Mesenchymal stem cell (in vitro differentiated cells and primary cell): ENCODE measurements around the gene NAXD.

Source experiments
- DNase-seq: peaks from one replicate; pipeline ENCODE4 v3.0.0-alpha.2; 2013
- H2AFZ ChIP-seq: one replicate; pipeline ENCODE4 v1.6.1; 2013; ENCODE audit warnings: low read depth, mild to moderate bottlenecking, control low read depth, inconsistent platforms, low read length, moderate library complexity
- H2AK5ac ChIP-seq: 2 replicates; pipeline ENCODE4 v1.6.1; 2013; ENCODE audit warnings: low read length, moderate library complexity, mild to moderate bottlenecking, inconsistent platforms; ENCODE audit not compliant: severe bottlenecking
- H2BK120ac ChIP-seq: one replicate; pipeline ENCODE4 v1.6.1; 2013; ENCODE audit warnings: low read depth, mild to moderate bottlenecking, inconsistent platforms, low read length, moderate library complexity
- H2BK12ac ChIP-seq, 2 experiments: one replicate each; pipeline ENCODE4 v1.6.1; 2013; ENCODE audit warnings: inconsistent platforms in 2 of 2, low read length in 2 of 2, mild to moderate bottlenecking in 2 of 2, moderate library complexity in 2 of 2, control low read depth in 1 of 2
- H2BK15ac ChIP-seq: one replicate; pipeline ENCODE4 v1.6.1; 2013; ENCODE audit warnings: mild to moderate bottlenecking, low read depth, inconsistent platforms; ENCODE audit not compliant: poor library complexity, severe bottlenecking
- H2BK5ac ChIP-seq: 2 replicates; pipeline ENCODE4 v1.6.1; 2013; ENCODE audit warnings: low read depth, mild to moderate bottlenecking, low read length, control low read depth, inconsistent platforms; ENCODE audit not compliant: poor library complexity, severe bottlenecking
- H3K14ac ChIP-seq, 2 experiments: one replicate each; pipeline ENCODE4 v1.6.1; 2013; ENCODE audit warnings: inconsistent platforms in 2 of 2, low read length in 2 of 2, control low read depth in 1 of 2, mild to moderate bottlenecking in 1 of 2, moderate library complexity in 1 of 2
- H3K18ac ChIP-seq, 2 experiments: one replicate each; pipeline ENCODE4 v1.6.1; 2013; ENCODE audit warnings: inconsistent platforms in 2 of 2, low read length in 2 of 2, control low read depth in 1 of 2, low read depth in 1 of 2, mild to moderate bottlenecking in 1 of 2
- H3K23ac ChIP-seq, 2 experiments: one replicate each; pipeline ENCODE4 v1.6.1; 2013; ENCODE audit warnings: inconsistent platforms in 2 of 2, low read length in 2 of 2, mild to moderate bottlenecking in 2 of 2, moderate library complexity in 2 of 2, control low read depth in 1 of 2
- H3K27ac ChIP-seq: 2 replicates; pipeline ENCODE4 v1.5.1; 2013; ENCODE audit warnings: mild to moderate bottlenecking, moderate library complexity, low read length, control low read depth, inconsistent platforms; ENCODE audit not compliant: poor library complexity, severe bottlenecking
- H3K27me3 ChIP-seq, 2 experiments: 2 replicates each; pipeline versions ENCODE4 v1.6.1 to v1.7.0; 2013; ENCODE audit warnings: low read length in 2 of 2, mild to moderate bottlenecking in 2 of 2, moderate library complexity in 2 of 2, control low read depth in 1 of 2, inconsistent platforms in 1 of 2; ENCODE audit not compliant: control insufficient read depth in 1 of 2, insufficient read depth in 1 of 2
- H3K36me3 ChIP-seq, 2 experiments: 2 replicates each; pipeline versions ENCODE4 v1.6.1 to v1.7.0; 2013; ENCODE audit warnings: low read length in 2 of 2, control low read depth in 1 of 2, inconsistent platforms in 1 of 2, low read depth in 1 of 2, mild to moderate bottlenecking in 1 of 2; ENCODE audit not compliant: insufficient read depth in 2 of 2, control insufficient read depth in 1 of 2
- H3K4ac ChIP-seq, 2 experiments: one replicate each; pipeline ENCODE4 v1.6.1; 2013; ENCODE audit warnings: inconsistent platforms in 2 of 2, low read length in 2 of 2, mild to moderate bottlenecking in 2 of 2, moderate library complexity in 2 of 2, control low read depth in 1 of 2, low read depth in 1 of 2
- H3K4me1 ChIP-seq: 2 replicates; pipeline ENCODE4 v1.6.1; 2013; ENCODE audit warnings: low read depth, low read length, control low read depth; ENCODE audit not compliant: control insufficient read depth, insufficient read depth
- H3K4me2 ChIP-seq: 2 replicates; pipeline ENCODE4 v1.6.1; 2013; ENCODE audit warnings: low read length, mild to moderate bottlenecking, inconsistent platforms; ENCODE audit not compliant: poor library complexity, severe bottlenecking
- H3K4me3 ChIP-seq, 2 experiments: 2 replicates each; pipeline versions ENCODE4 v1.5.1 to v1.7.0; 2013; ENCODE audit warnings: low read length in 2 of 2, mild to moderate bottlenecking in 2 of 2, control low read depth in 1 of 2, low read depth in 1 of 2; ENCODE audit not compliant: insufficient read depth in 1 of 2
- H3K79me1 ChIP-seq: replicated peaks from 2 replicates; pipeline ENCODE4 v1.6.1; 2013; ENCODE audit warnings: mild to moderate bottlenecking, control low read depth, low read length, inconsistent platforms; ENCODE audit not compliant: poor library complexity, severe bottlenecking
- H3K9ac ChIP-seq: 2 replicates; pipeline ENCODE4 v1.7.0; 2013; ENCODE audit warnings: mild to moderate bottlenecking, low read length, moderate library complexity
- H3K9me3 ChIP-seq: 2 replicates; pipeline ENCODE4 v1.7.0; 2013; ENCODE audit warnings: mild to moderate bottlenecking, low read length; ENCODE audit not compliant: control insufficient read depth
- H4K8ac ChIP-seq: one replicate; pipeline ENCODE4 v1.6.1; 2013; ENCODE audit warnings: inconsistent platforms, mild to moderate bottlenecking, low read length, moderate library complexity
- H4K91ac ChIP-seq: one replicate; pipeline ENCODE4 v1.6.1; 2013; ENCODE audit warnings: mild to moderate bottlenecking, low read length, inconsistent platforms
- WGBS: methylation state at CpG from one replicate; pipeline ENCODE4 v1.1.7; 2013; ENCODE audit warnings: mixed read lengths; 5-methylcytosine and 5-hydroxymethylcytosine counted together

The NAXD gene

DNA sequence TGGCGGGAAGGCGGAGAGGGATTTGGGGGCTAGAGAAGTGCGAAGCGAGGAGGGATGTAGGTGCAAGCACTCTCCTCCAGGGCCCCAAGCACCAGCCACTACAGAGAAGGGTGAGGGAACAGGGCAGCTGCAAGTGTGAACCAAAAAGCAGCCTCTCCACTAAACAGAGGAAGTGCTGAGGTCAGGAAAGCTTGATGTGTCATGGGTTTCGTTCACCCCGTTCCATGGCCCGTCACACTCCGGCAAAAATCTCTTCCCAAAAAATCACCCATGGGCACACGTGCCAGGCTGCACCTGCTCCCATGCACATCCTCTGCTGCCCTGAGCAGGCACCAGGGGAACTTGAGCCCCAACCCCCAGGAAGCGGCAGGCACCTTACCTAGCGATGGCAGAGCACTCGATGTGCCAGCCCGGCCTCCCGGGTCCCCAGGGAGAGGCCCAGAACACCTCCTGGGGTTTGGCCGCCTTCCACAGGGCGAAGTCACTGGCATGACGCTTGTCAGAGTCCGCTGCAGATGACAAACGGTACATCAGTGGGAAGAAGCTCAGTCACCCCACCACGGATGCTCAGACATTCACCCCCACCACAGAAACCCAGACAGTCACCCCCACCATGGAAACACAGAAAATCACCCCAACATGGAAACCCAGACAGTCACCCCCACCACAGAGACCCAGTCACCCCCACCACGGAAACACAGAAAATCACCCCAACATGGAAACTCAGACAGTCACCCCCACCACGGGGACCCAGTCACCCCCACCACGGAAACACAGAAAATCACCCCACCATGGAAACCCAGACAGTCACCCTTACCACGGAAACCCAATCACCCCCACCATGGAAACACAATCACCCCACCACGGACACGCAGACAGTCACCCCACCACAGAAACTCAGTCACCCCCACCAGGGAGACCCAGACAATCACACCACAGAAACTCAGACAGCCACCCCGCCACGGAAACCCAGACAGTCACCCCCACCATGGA is 61.5 kb downstream of the NAXD start:
- WGBS: 97% methylated on average over 25 of the region's 28 CpGs
- H3K27ac ChIP-seq: no peak overlapping the region
- no peak overlapping the region for H3K18ac ChIP-seq
- H4K91ac ChIP-seq: no peak overlapping the region
- DNase-seq: no peak
- H3K23ac ChIP-seq: no peak overlapping the region
- H3K4me1 ChIP-seq: peaks cover 13% of the 10 kb centered on the region
- H3K4ac ChIP-seq: no peak overlapping the region
- H2BK5ac ChIP-seq: no peak overlapping the region
- no peak overlapping the region for H2AK5ac ChIP-seq
- no peaks in the 10 kb centered on the region for H3K9me3 ChIP-seq
- H2AFZ ChIP-seq: no peak overlapping the region
- H3K4me3 ChIP-seq: no peak overlapping the region
- H3K4me2 ChIP-seq: no peak overlapping the region
- no peak overlapping the region for H3K14ac ChIP-seq
- no peak overlapping the region for H2BK120ac ChIP-seq
- no peak overlapping the region for H2BK15ac ChIP-seq
- no peaks in the 10 kb centered on the region for H3K27me3 ChIP-seq
- H4K8ac ChIP-seq: no peak overlapping the region
- peaks cover 16% of the 10 kb centered on the region for H3K79me1 ChIP-seq
- H2BK12ac ChIP-seq: no peak overlapping the region
- H3K9ac ChIP-seq: no peak overlapping the region
- peaks cover 37 to 51% of the 10 kb centered on the region in 2 experiments for H3K36me3 ChIP-seq

DNA sequence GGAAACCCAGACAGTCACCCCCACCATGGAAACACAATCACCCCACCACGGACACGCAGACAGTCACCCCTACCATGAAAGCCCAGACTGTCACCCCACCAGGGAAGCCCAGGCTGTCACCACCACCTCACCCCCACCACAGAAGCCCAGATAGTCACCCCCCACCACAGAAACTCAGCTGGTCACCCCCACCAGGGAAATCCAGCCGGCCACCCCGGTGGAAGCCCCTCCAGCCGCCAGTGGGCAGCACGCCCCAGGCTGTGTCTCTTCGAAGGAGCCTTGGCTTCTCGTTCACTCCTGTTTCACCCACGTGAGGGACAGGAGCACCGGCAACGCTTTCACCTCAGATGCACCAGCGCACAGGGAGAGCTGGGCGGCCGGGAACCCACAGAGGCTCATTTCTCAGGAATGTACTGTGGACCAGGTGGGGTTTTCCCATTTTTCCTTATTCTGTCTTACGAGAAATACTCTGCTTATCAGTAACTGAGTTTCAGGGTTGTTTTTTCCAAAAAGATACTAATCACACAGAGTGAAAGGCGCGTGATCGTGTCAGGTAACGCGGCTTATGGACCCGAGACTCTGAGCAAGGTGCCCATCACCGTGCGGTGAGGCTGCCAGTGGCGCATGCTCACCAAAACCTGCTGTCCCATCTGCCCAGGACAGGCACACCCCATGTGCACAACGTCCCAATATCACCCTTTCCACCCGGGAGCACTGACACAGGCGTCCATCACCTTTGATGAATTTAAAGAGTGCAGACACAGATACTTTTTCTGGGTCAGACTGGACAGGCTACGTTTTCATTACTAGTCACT is 62.6 kb downstream of the NAXD start:
- H3K4me1 ChIP-seq: peaks cover 13% of the 10 kb centered on the region
- H2AFZ ChIP-seq: no peak overlapping the region
- no peak overlapping the region for H3K4me3 ChIP-seq
- H3K4me2 ChIP-seq: no peak overlapping the region
- no peaks in the 10 kb centered on the region for H3K9me3 ChIP-seq
- no peak overlapping the region for H2AK5ac ChIP-seq
- H3K27me3 ChIP-seq: no peaks in the 10 kb centered on the region
- H3K27ac ChIP-seq: peak overlapping the region; percentile 1
- H2BK5ac ChIP-seq: no peak overlapping the region
- H2BK15ac ChIP-seq: no peak overlapping the region
- peaks cover 22% of the 10 kb centered on the region for H3K79me1 ChIP-seq
- no peak overlapping the region for H2BK12ac ChIP-seq
- H3K14ac ChIP-seq: no peak overlapping the region
- H3K9ac ChIP-seq: no peak overlapping the region
- H2BK120ac ChIP-seq: no peak overlapping the region
- WGBS: 93% methylated on average over 28 of the region's 28 CpGs
- H3K36me3 ChIP-seq: peaks cover 46 to 61% of the 10 kb centered on the region in 2 experiments
- no peak for DNase-seq
- H4K8ac ChIP-seq: no peak overlapping the region
- H3K18ac ChIP-seq: no peak overlapping the region
- H3K23ac ChIP-seq: no peak overlapping the region
- H4K91ac ChIP-seq: no peak overlapping the region
- no peak overlapping the region for H3K4ac ChIP-seq

DNA sequence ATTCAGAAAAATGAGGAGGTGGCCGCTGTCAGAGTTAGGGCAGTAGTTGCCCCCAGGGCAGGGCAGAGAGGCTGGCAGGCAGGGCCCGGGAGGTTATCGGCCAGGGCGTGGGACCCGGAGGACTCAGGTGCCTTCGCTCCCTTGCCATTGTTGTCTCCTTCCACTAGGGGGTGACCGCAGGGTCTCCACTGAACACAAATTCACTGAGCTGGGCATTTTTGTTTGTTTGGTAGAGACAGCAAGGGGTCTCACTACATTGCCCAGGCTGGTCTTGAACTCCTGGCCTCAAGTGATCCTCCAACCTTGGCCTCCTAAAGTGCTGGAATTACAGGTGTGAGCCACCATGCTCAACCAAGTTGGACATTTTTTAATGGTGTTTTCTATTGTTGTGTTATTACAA is 65.5 kb downstream of the NAXD start:
- Histone ChIP-seq H2BK5ac (no peak overlapping the region), H3K23ac (no peak overlapping the region), H3K14ac (no peak overlapping the region), H2BK12ac (no peak overlapping the region), H3K4me3 (no peak overlapping the region), H2AK5ac (no peak overlapping the region), H4K8ac (no peak overlapping the region), H3K27me3 (no peaks in the 10 kb centered on the region), H4K91ac (no peak overlapping the region), H3K27ac (no peak overlapping the region), H2AFZ (no peak overlapping the region), H2BK15ac (no peak overlapping the region), H3K9ac (no peak overlapping the region), H3K79me1 (peaks cover 31% of the 10 kb centered on the region), H3K18ac (no peak overlapping the region), H3K4me1 (peaks cover 15% of the 10 kb centered on the region), H3K36me3 (peaks cover 53 to 86% of the 10 kb centered on the region in 2 experiments), H2BK120ac (no peak overlapping the region), H3K9me3 (no peaks in the 10 kb centered on the region), H3K4ac (no peak overlapping the region), H3K4me2 (no peak overlapping the region)
- WGBS: 85% methylated on average over 7 of the region's 7 CpGs
- peak; percentile 39 for DNase-seq
